ENCODE measurements around the gene EEF2KMT. TPM values are rescaled to one million over a fixed set of nuclear protein-coding genes. Genes with fewer than 3 reads are reported as not detected.
"Not testable (repeated sequence)": the region's sequence is repeated elsewhere in the genome, so short reads cannot be mapped to it uniquely, and the experiment has no call there.

EEF2KMT gene, protein sequence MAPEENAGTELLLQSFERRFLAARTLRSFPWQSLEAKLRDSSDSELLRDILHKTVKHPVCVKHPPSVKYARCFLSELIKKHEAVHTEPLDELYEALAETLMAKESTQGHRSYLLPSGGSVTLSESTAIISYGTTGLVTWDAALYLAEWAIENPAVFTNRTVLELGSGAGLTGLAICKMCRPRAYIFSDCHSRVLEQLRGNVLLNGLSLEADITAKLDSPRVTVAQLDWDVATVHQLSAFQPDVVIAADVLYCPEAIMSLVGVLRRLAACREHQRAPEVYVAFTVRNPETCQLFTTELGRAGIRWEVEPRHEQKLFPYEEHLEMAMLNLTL
- 27.4 TPM for polyA plus RNA-seq (2012; ENCODE audit: insufficient read length, low read depth)

DNA sequence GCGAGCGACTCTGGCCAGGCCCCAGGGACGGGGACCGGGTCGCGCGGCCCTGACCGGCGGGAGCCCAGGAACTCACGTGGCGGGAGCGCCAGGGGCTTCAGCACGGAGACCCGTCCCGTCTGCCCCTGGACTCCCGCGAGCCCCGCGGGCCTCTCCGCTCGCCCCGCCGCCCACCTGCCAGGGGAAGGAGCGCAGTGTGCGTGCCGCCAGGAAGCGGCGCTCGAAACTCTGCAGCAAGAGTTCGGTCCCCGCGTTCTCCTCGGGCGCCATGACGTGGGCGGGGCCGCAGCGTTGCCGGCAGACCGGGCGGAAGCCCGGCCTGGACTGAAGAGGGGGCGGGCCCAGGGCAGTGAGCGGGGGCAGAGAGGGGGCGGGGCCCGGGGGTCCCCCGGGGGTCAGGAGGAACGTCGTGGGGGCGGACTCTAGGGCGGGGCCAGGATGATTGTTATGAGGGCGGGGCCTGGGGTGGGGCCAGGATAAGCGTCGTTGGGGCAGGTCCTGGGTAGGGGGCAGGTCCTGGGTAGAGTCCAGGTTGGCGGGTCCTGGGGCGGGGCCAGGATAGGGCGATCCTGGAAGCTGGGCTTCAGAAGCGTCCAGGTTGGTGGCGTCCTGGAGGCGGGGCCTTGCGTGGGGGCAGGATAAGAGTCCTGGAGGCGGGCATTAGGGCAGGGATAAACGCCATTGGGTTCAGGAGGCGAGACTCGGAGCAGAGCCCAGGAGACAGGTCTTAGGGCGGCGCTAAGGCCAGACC, at the start of gene EEF2KMT:
Gene EEF2KMT (minus strand): TSS at position 326 of the 751 bp plus-strand sequence. CDS start 56 bp downstream, at position 270.
- TF ChIP-seq FOXP2 (optimal IDR thresholded peaks at IDR 0.05; ENCODE audit: borderline replicate concordance, extremely low read depth, extremely low read length, insufficient read depth); POLR2AphosphoS5 (IDR thresholded peaks at IDR 0.05; ENCODE audit: low read depth, low read length): not testable (repeated sequence)
- TF ChIP-seq, protein P1, sequence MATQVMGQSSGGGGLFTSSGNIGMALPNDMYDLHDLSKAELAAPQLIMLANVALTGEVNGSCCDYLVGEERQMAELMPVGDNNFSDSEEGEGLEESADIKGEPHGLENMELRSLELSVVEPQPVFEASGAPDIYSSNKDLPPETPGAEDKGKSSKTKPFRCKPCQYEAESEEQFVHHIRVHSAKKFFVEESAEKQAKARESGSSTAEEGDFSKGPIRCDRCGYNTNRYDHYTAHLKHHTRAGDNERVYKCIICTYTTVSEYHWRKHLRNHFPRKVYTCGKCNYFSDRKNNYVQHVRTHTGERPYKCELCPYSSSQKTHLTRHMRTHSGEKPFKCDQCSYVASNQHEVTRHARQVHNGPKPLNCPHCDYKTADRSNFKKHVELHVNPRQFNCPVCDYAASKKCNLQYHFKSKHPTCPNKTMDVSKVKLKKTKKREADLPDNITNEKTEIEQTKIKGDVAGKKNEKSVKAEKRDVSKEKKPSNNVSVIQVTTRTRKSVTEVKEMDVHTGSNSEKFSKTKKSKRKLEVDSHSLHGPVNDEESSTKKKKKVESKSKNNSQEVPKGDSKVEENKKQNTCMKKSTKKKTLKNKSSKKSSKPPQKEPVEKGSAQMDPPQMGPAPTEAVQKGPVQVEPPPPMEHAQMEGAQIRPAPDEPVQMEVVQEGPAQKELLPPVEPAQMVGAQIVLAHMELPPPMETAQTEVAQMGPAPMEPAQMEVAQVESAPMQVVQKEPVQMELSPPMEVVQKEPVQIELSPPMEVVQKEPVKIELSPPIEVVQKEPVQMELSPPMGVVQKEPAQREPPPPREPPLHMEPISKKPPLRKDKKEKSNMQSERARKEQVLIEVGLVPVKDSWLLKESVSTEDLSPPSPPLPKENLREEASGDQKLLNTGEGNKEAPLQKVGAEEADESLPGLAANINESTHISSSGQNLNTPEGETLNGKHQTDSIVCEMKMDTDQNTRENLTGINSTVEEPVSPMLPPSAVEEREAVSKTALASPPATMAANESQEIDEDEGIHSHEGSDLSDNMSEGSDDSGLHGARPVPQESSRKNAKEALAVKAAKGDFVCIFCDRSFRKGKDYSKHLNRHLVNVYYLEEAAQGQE (IDR thresholded peaks at IDR 0.05; ENCODE audit: insufficient read depth in 1 of 2, low read depth in 2 of 2, low read length in 2 of 2): not testable (repeated sequence)

DNA sequence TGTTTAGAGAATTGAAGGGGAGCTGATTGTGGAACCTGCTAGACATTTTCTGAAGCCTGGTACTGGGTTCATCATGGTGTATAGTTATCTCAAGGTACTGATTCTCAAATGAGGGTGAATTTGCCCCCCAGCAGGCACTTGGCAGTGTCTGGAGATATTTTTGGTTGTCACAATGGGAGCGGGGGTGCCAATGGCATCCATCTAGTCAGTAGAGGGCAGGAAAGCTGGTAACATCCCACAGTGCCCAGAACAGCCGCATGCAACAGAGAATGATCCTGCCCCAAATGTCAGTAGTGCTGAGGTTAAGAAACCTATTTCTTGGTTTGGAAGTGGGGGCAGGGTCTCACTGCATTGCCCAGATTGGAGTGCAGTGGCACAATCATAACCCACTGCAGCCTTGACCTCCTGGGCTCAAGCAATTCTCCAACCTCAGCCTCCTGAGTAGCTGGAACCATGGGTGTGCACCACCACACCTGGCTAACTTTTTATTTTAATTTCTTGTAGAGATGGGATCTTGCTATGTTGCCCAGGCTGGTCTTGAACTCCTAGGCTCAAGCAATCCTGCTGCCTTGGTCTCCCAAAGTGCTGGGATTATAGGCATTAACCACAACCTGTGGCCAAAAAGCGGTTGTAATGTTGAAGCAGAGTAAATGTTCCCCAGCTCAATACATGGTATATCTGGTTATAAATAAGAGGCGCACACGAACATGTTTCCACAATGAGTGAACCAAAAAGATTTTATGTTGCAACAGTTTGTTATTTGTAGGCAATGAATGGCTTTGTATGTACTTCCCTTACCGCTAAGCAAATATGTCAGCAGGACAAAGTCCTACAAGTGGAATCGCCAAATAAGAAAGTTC, 46.4 kb upstream of the EEF2KMT start:
- TF ChIP-seq, protein P1 (IDR thresholded peaks at IDR 0.05; ENCODE audit: insufficient read depth in 1 of 2, low read depth in 2 of 2, low read length in 2 of 2): no peak

DNA sequence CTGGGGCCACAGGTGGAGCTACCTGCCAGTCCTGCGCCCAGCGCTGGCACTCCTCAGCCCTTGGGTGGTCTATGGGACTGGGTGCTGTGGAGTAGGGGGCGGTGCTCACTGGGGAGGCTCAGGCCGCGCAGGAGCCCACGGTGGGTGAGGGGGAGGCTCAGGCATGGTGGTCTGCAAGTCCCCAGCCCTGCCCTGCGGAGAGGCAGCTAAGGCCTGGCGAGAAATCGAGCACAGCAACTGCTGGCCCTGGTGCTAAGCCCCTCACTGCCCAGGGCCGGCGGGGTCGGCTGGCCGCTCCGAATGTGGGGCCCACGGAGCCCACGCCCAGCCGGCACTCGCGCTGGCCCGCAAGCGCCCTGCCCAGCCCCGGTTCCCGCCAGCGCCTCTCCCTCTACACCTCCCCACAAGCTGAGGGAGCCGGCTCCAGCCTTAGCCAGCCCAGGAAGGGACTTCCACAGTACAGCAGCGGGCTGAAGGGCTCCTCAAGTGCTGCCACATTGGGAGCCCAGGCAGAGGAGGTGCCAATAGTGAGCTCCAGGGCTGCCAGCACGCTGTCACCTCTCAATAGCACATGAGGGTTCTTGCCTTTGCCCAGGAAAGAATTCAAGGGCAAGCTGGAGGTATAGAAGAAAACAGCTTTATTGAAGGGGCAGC, 11.0 kb upstream of the EEF2KMT start:
- TF ChIP-seq POLR2AphosphoS5 (IDR thresholded peaks at IDR 0.05; ENCODE audit: low read depth, low read length): no peak

DNA sequence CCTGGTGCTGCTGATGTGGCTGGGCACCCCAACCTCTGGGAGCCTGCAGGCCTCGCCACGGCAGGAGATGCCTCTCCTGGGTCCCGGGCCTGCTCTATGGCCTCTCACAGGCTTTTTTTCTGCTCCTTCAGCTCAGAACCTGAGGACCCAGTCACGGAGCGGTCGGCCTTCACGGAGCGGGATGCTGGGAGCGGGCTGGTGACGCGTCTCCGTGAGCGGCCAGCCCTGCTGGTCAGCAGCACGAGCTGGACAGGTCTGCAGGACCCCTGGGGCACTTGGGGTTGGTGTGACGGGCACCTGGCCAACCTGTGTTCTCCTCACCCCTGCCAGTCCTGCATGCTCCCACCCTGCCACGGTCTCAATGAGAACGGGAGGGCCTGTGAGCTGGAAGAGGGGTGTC, 19.0 kb downstream of the EEF2KMT start:
- TF ChIP-seq FOXP2 (optimal IDR thresholded peaks at IDR 0.05; ENCODE audit: borderline replicate concordance, extremely low read depth, extremely low read length, insufficient read depth) (no peak), SIN3A (IDR thresholded peaks at IDR 0.05; ENCODE audit: borderline replicate concordance, insufficient read depth, low read length) (no peak), POLR2AphosphoS5 (IDR thresholded peaks at IDR 0.05; ENCODE audit: low read depth, low read length) (no peak), TAF1 (IDR thresholded peaks at IDR 0.05; ENCODE audit: borderline replicate concordance, insufficient read depth, low read length) (no peak)
- TF ChIP-seq, protein P1 (IDR thresholded peaks at IDR 0.05; ENCODE audit: insufficient read depth in 1 of 2, low read depth in 2 of 2, low read length in 2 of 2): no peak

DNA sequence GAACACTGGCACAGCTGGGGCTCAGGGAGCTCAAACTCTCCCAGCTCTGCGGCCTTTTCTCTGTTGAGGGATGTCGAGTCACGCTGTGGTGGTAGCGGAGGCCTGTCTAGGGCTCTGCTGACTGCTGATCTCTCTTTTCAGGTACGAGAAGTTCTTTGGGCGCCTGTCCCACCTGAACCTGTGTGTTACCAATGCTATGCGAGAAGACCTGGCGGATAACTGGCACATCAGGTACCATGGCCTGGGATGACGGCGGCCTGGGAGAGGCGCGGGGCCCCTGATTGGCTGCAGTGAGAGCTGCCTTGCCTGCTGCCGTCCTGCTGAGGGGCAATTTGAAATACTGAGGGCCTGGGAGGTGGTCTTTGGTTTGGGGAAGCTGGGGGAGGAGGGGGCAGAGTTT, 20.3 kb downstream of the EEF2KMT start:
- TF ChIP-seq, protein P1 (IDR thresholded peaks at IDR 0.05; ENCODE audit: insufficient read depth in 1 of 2, low read depth in 2 of 2, low read length in 2 of 2): no peak
- TF ChIP-seq SIN3A (IDR thresholded peaks at IDR 0.05; ENCODE audit: borderline replicate concordance, insufficient read depth, low read length): no peak
- no peak for TF ChIP-seq POLR2AphosphoS5 (IDR thresholded peaks at IDR 0.05; ENCODE audit: low read depth, low read length)
- TF ChIP-seq FOXP2 (optimal IDR thresholded peaks at IDR 0.05; ENCODE audit: borderline replicate concordance, extremely low read depth, extremely low read length, insufficient read depth): no peak
- no peak for TF ChIP-seq TAF1 (IDR thresholded peaks at IDR 0.05; ENCODE audit: borderline replicate concordance, insufficient read depth, low read length)

Data from PFSK-1 (cell line).